Fibroblast of mammary gland (primary cell): ENCODE data around the gene RAD51D.

Source experiments
- DNase-seq: peaks from one replicate; pipeline ENCODE4 v3.0.0-alpha.2; 2010; ENCODE audit warnings: low read depth
- H3K4me3 ChIP-seq: 2 replicates; pipeline ENCODE4 v1.5.1; 2011; ENCODE audit warnings: low read depth, mild to moderate bottlenecking, low read length, moderate library complexity; ENCODE audit not compliant: control insufficient read depth
- TF ChIP-seq, protein P1 (sequence below): conservative IDR thresholded peaks from 2 replicates; pipeline ENCODE4 v1.5.1; 2011; ENCODE audit warnings: low read depth, low read length, inconsistent platforms; ENCODE audit not compliant: control insufficient read depth, insufficient read depth

Gene RAD51D

GRCh38 chr17:35142467-35142796 is 22.8 kb upstream of the RAD51D start:
- TF ChIP-seq, protein P1, sequence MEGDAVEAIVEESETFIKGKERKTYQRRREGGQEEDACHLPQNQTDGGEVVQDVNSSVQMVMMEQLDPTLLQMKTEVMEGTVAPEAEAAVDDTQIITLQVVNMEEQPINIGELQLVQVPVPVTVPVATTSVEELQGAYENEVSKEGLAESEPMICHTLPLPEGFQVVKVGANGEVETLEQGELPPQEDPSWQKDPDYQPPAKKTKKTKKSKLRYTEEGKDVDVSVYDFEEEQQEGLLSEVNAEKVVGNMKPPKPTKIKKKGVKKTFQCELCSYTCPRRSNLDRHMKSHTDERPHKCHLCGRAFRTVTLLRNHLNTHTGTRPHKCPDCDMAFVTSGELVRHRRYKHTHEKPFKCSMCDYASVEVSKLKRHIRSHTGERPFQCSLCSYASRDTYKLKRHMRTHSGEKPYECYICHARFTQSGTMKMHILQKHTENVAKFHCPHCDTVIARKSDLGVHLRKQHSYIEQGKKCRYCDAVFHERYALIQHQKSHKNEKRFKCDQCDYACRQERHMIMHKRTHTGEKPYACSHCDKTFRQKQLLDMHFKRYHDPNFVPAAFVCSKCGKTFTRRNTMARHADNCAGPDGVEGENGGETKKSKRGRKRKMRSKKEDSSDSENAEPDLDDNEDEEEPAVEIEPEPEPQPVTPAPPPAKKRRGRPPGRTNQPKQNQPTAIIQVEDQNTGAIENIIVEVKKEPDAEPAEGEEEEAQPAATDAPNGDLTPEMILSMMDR, result no peak
- H3K4me3 ChIP-seq, result peak overlapping the region; percentile 94
- no peak for DNase-seq

GRCh38 chr17:35141681-35142466 is 22.2 kb upstream of the RAD51D start, which contains the start of gene NLE1:
Gene NLE1 (minus strand): TSS chr17:35142303. CDS start chr17:35142275, 28 bp downstream.
- H3K4me3 ChIP-seq, result peak within 1 kb of the TSS; percentile 94
- TF ChIP-seq, protein P1, result peak; percentile 77
- peak; percentile 79 for DNase-seq

- TF ChIP-seq, protein P1, result no peak
These were observed 18.6 kb upstream of the RAD51D start for GRCh38 chr17:35138218-35138617.

DNA sequence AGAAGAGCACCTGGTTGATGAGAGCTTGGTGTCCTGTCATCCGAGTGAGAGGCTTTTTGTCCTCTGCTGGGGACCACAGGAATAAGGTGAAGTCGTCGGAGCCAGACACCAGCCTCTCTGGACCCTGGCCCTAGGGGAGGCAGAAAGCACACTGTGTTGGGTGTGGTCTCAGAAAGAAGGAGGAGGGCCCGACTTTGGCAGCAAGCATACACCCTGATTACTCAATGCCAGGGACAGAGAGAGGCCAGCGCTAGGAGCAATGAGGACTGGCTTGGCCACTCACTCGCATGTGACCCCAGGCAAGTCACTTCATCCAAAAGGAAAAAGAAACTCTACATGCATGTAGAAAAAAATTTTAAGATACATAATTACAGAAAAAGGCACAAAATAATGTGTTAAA is 15.7 kb upstream of the RAD51D start:
- DNase-seq, result no peak
- H3K4me3 ChIP-seq, result no peak overlapping the region
- TF ChIP-seq, protein P1, result no peak

More at GRCh38 chr17:35138218-35138617, 18.6 kb upstream of the RAD51D start:
- no peak for DNase-seq
- H3K4me3 ChIP-seq, result no peak overlapping the region

- no peak overlapping the region for H3K4me3 ChIP-seq
- DNase-seq, result no peak
- TF ChIP-seq, protein P1, result no peak
These were observed 13.3 kb upstream of the RAD51D start for GRCh38 chr17:35132816-35133550.

DNA sequence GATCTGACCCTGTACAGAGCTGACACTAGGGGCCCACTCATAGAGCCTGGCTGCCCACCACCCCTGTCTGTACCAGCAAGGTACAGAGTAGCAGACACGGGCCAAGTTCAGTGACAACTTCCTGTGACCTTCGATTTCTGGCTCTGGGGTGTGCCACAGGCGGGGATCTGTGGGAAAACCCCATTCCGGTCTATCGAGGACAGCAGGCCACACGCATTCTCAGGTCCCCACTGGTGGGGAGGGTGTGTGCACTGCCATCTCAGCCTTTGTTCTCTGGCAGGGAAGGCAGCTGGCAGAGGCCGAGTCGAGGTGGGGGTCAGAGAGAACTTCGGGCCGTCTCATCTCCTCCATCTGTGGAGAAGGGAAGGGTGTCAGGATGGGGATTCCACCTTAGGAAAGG is 12.4 kb upstream of the RAD51D start:
- no peak for DNase-seq
- TF ChIP-seq, protein P1, result no peak
- H3K4me3 ChIP-seq, result no peak overlapping the region
